Ishikawa (cell line): ENCODE measurements around the gene MOGAT2.

Source experiments
- CEBPB ChIP-seq: IDR thresholded peaks from 2 replicates; pipeline ENCODE4 v1.6.1; 2012
- CREB1 ChIP-seq: IDR thresholded peaks from 2 replicates; pipeline ENCODE4 v1.6.1; 2012; ENCODE audit warnings: low read depth
- EGR1 ChIP-seq: IDR thresholded peaks from 2 replicates; pipeline ENCODE4 v1.6.1; 2012
- EP300 ChIP-seq: IDR thresholded peaks from 2 replicates; pipeline ENCODE4 v1.6.1; 2012; ENCODE audit warnings: borderline replicate concordance
- FOXM1 ChIP-seq: IDR thresholded peaks from 2 replicates; pipeline ENCODE4 v1.6.1; 2012; ENCODE audit warnings: low read depth, borderline replicate concordance
- MAX ChIP-seq: IDR thresholded peaks from 2 replicates; pipeline ENCODE4 v1.6.1; 2012
- NFIC ChIP-seq: IDR thresholded peaks from 2 replicates; pipeline ENCODE4 v1.6.1; 2012
- RAD21 ChIP-seq: IDR thresholded peaks from 2 replicates; pipeline ENCODE4 v1.6.1; 2012; ENCODE audit warnings: low read depth
- REST ChIP-seq: IDR thresholded peaks from 2 replicates; pipeline ENCODE4 v1.6.1; 2012; ENCODE audit warnings: low read depth, mild to moderate bottlenecking
- TAF1 ChIP-seq: IDR thresholded peaks from 2 replicates; pipeline ENCODE4 v1.6.1; 2012; ENCODE audit warnings: low read depth, mild to moderate bottlenecking
- TCF12 ChIP-seq: IDR thresholded peaks from 2 replicates; pipeline ENCODE4 v1.6.1; 2012; ENCODE audit warnings: low read depth
- TEAD4 ChIP-seq: IDR thresholded peaks from 2 replicates; pipeline ENCODE4 v1.6.1; 2012
- USF1 ChIP-seq: IDR thresholded peaks from 2 replicates; pipeline ENCODE4 v1.6.1; 2012
- YY1 ChIP-seq: IDR thresholded peaks from 2 replicates; pipeline ENCODE4 v1.6.1; 2012; ENCODE audit warnings: low read depth
- ZBTB7A ChIP-seq: IDR thresholded peaks from 2 replicates; pipeline ENCODE4 v1.6.1; 2012; ENCODE audit warnings: low read depth

Gene MOGAT2

GRCh38 chr11:75719340-75720239 is 2.0 kb downstream of the MOGAT2 start:
- TF ChIP-seq EP300 (no peak), FOXM1 (no peak), YY1 (no peak)

- TF ChIP-seq TEAD4 (no peak), CEBPB (no peak), EGR1 (no peak), MAX (no peak), CREB1 (no peak), TAF1 (no peak), RAD21 (no peak), NFIC (no peak)
Measured at GRCh38 chr11:75720639-75721038, 3.0 kb downstream of the MOGAT2 start.

- TF ChIP-seq USF1 = no peak
- TF ChIP-seq TCF12 = no peak
- no peak for TF ChIP-seq EGR1
- no peak for TF ChIP-seq MAX
Measured at GRCh38 chr11:75721852-75722668, 4.4 kb downstream of the MOGAT2 start.

GRCh38 chr11:75722669-75723042 is 5.0 kb downstream of the MOGAT2 start:
- no peak for TF ChIP-seq USF1
- no peak for TF ChIP-seq EP300
- TF ChIP-seq EGR1 = no peak
- TF ChIP-seq YY1 = no peak
- no peak for TF ChIP-seq MAX
- TF ChIP-seq NFIC = no peak
- no peak for TF ChIP-seq TAF1
- no peak for TF ChIP-seq REST
- TF ChIP-seq FOXM1 = no peak
- no peak for TF ChIP-seq CREB1

- TF ChIP-seq CEBPB (no peak), TAF1 (no peak), TEAD4 (no peak), MAX (no peak), EP300 (no peak), TCF12 (no peak), REST (no peak), FOXM1 (no peak), YY1 (no peak), CREB1 (no peak), RAD21 (no peak), NFIC (no peak), USF1 (no peak), EGR1 (no peak), ZBTB7A (no peak)
Measured at GRCh38 chr11:75725547-75726320, 8.1 kb downstream of the MOGAT2 start.
